Frontal cortex (tissue), 4 donors: Measurements from ENCODE around the gene POLR2E. TPM values are rescaled to one million over a fixed set of nuclear protein-coding genes. Genes with fewer than 3 reads are reported as not detected.

ENCODE experiments used
- DNase-seq, 2 donors: peaks; one replicate each; pipeline ENCODE4 v3.0.0; 2012; ENCODE audit warnings: low spot score in 2 of 2
- FAIRE-seq: peaks from 2 replicates; lab custom pipeline; 2012; peaks lifted over from hg19 to GRCh38; lab: Jason Lieb, UNC
- total RNA-seq: library from RNA; depleted of rRNA; stranded (reverse); fragments of >200 nt; gene quantifications from one replicate; pipeline ENCODE4 v1.2.3, GENCODE V29; 2014
- donor health status: control.
- donor health status: control.
- donor health status: control.

The POLR2E gene
- total RNA-seq, 1 donor from 2014 or later, result 35.5 TPM

- DNase-seq (no peak), FAIRE-seq (no peak)
Observed at GRCh38 chr19:1055028-1055425, 40.1 kb downstream of the POLR2E start.

- DNase-seq (no peak), FAIRE-seq (no peak)
Observed at GRCh38 chr19:1054102-1055027, 40.8 kb downstream of the POLR2E start.

GRCh38 chr19:1053176-1054101, 41.7 kb downstream of the POLR2E start:
- DNase-seq (no peak), FAIRE-seq (no peak)

- FAIRE-seq (no peak), DNase-seq (no peak)
Observed at GRCh38 chr19:1052349-1052975, 42.7 kb downstream of the POLR2E start.

- FAIRE-seq (no peak), DNase-seq (no peak)
Observed at GRCh38 chr19:1051791-1052190, 43.4 kb downstream of the POLR2E start.

GRCh38 chr19:1050989-1051788, 44.0 kb downstream of the POLR2E start:
- FAIRE-seq (no peak), DNase-seq (no peak)

GRCh38 chr19:1049800-1050199, 45.4 kb downstream of the POLR2E start:
- FAIRE-seq, result no peak
- DNase-seq, result no peak

GRCh38 chr19:1049106-1049505, 46.1 kb downstream of the POLR2E start:
- no peak for DNase-seq
- no peak for FAIRE-seq

- DNase-seq (no peak), FAIRE-seq (no peak)
Observed at GRCh38 chr19:1047696-1048147, 47.5 kb downstream of the POLR2E start.

GRCh38 chr19:1046836-1047695, 48.1 kb downstream of the POLR2E start:
- DNase-seq (no peak), FAIRE-seq (no peak)

- DNase-seq (no peak), FAIRE-seq (no peak)
Observed at GRCh38 chr19:1046117-1046626, 49.0 kb downstream of the POLR2E start.

GRCh38 chr19:1045247-1045603, 50.0 kb downstream of the POLR2E start:
- FAIRE-seq, result no peak
- DNase-seq, result no peak

- DNase-seq (no peak), FAIRE-seq (no peak)
Observed at GRCh38 chr19:1042689-1043511, 52.3 kb downstream of the POLR2E start.

GRCh38 chr19:1041835-1042685, 53.1 kb downstream of the POLR2E start:
- no peak for FAIRE-seq
- DNase-seq, result no peak

GRCh38 chr19:1041272-1041834, 53.8 kb downstream of the POLR2E start:
- DNase-seq, result no peak
- no peak for FAIRE-seq
